GM23248 (cell line): ENCODE results near the gene IL36G. TPM values are rescaled to one million over a fixed set of nuclear protein-coding genes. Genes with fewer than 3 reads are reported as not detected.

Source experiments
- DNase-seq: peaks from one replicate; pipeline ENCODE4 v3.0.0-alpha.2; 2015
- H2AFZ ChIP-seq: fragments of 200-600 bp; sonication (generic); 2 replicates; pipeline ENCODE4 v1.6.1; 2016; ENCODE audit warnings: antibody characterized with exemption
- H3F3A ChIP-seq: fragments of 200-600 bp; sonication (generic); 2 replicates; pipeline ENCODE4 v1.6.1; 2016; ENCODE audit warnings: mild to moderate bottlenecking, antibody characterized with exemption, mixed run types; ENCODE audit not compliant: insufficient read depth
- H3K27ac ChIP-seq: fragments of 200-600 bp; sonication (generic); 2 replicates; pipeline ENCODE4 v1.5.1; 2016; ENCODE audit warnings: mild to moderate bottlenecking
- H3K27me3 ChIP-seq: fragments of 200-600 bp; sonication (generic); replicated peaks from 2 replicates; pipeline ENCODE4 v1.6.1; 2016; ENCODE audit warnings: mild to moderate bottlenecking; ENCODE audit not compliant: insufficient read depth
- H3K36me3 ChIP-seq: fragments of 200-600 bp; sonication (generic); 2 replicates; pipeline ENCODE4 v1.6.1; 2016; ENCODE audit warnings: low read depth, mild to moderate bottlenecking
- H3K4me1 ChIP-seq: fragments of 200-600 bp; sonication (generic); 2 replicates; pipeline ENCODE4 v1.6.1; 2016; ENCODE audit warnings: mild to moderate bottlenecking; ENCODE audit not compliant: insufficient read depth
- H3K4me2 ChIP-seq: fragments of 200-600 bp; sonication (generic); one replicate; pipeline ENCODE4 v1.6.1; 2016; ENCODE audit warnings: mild to moderate bottlenecking; ENCODE audit not compliant: unreplicated experiment
- H3K4me3 ChIP-seq: fragments of 200-600 bp; sonication (generic); 2 replicates; pipeline ENCODE4 v1.5.1; 2016; ENCODE audit warnings: mild to moderate bottlenecking
- H3K79me2 ChIP-seq: fragments of 200-600 bp; sonication (generic); 2 replicates; pipeline ENCODE4 v1.6.1; 2016; ENCODE audit warnings: mild to moderate bottlenecking; ENCODE audit not compliant: insufficient read depth
- H3K9ac ChIP-seq: fragments of 200-600 bp; sonication (generic); 2 replicates; pipeline ENCODE4 v1.6.1; 2016; ENCODE audit warnings: mild to moderate bottlenecking
- H3K9me2 ChIP-seq: fragments of 200-600 bp; sonication (generic); 2 replicates; pipeline ENCODE4 v1.6.1; 2016; ENCODE audit warnings: mixed run types, mild to moderate bottlenecking, moderate library complexity; ENCODE audit not compliant: insufficient read depth
- H3K9me3 ChIP-seq: fragments of 200-600 bp; sonication (generic); one replicate; pipeline ENCODE4 v1.6.1; 2017; ENCODE audit warnings: low read depth
- H4K20me1 ChIP-seq: fragments of 200-600 bp; sonication (generic); 2 replicates; pipeline ENCODE4 v1.6.0; 2016; ENCODE audit not compliant: insufficient read depth
- EZH2 ChIP-seq: fragments of 200-600 bp; sonication (generic); IDR thresholded peaks from 2 replicates; pipeline ENCODE4 v1.6.1; 2018; ENCODE audit warnings: antibody characterized with exemption, mild to moderate bottlenecking; ENCODE audit not compliant: insufficient read depth, poor library complexity, severe bottlenecking
- EZH2phosphoT487 ChIP-seq: fragments of 200-600 bp; sonication (generic); IDR thresholded peaks from 2 replicates; pipeline ENCODE4 v1.6.1; 2018; ENCODE audit warnings: antibody characterized with exemption, moderate library complexity, mild to moderate bottlenecking, low read depth; ENCODE audit not compliant: insufficient read depth
- WGBS, 2 experiments: methylation state at CpG; one replicate each; pipeline ENCODE4 v1.1.6; 2015 to 2017; ENCODE audit warnings: low lambda C conversion rate in 2 of 2, low coverage in 1 of 2; ENCODE audit errors: missing lambda C conversion rate in 2 of 2; 5-methylcytosine and 5-hydroxymethylcytosine counted together
- in situ Hi-C: fragments of 300-500 bp; cut with MboI; formaldehyde crosslinking; loops from 2 replicates; pipeline ENCODE4 v1.15.0; 2020
- polyA plus RNA-seq: library from polyadenylated mRNA; unstranded; fragments of >200 nt; fragmentation: Nextera tagmentation; extraction: Ambion mirVana; gene quantifications from 2 replicates; pipeline ENCODE4 v1.2.1, GENCODE V29; 2016
- small RNA-seq: library from RNA; depleted of rRNA; stranded (forward); fragments of <200 nt; gene quantifications from one replicate; pipeline ENCODE3, GENCODE V24; 2014; ENCODE audit warnings: low read depth, low replicate concordance
- total RNA-seq: library from RNA; depleted of rRNA; stranded (reverse); fragments of >200 nt; shearing (Covaris generic); gene quantifications from 2 replicates; pipeline ENCODE4 v1.2.3, GENCODE V29; 2014; rRNA removed

The IL36G gene
- total and polyA plus RNA-seq, 2 experiments from 2014 or later, result not detected

GRCh38 chr2:113032737-113033136, 54.9 kb downstream of the IL36G start:
- in situ Hi-C loops, result no loop called here
- Histone ChIP-seq H3K27me3 (peaks cover 61% of the 10 kb centered on the region), H3K9me2 (no peaks in the 10 kb centered on the region), H2AFZ (no peak overlapping the region), H3K9me3 (no peaks in the 10 kb centered on the region), H3K9ac (no peak overlapping the region), H3K4me1 (no peaks in the 10 kb centered on the region), H4K20me1 (no peaks in the 10 kb centered on the region), H3K4me3 (no peak overlapping the region), H3F3A (no peaks in the 10 kb centered on the region), H3K79me2 (no peaks in the 10 kb centered on the region), H3K27ac (no peak overlapping the region), H3K4me2 (no peak overlapping the region), H3K36me3 (no peaks in the 10 kb centered on the region)
- TF ChIP-seq EZH2phosphoT487, result no peak
- no peak for TF ChIP-seq EZH2
- 80 to 94% methylated on average over 1 of the region's 1 CpG for WGBS, 2 experiments
- DNase-seq, result no peak

- no peak overlapping the region for H3K4me3 ChIP-seq
- no peaks in the 10 kb centered on the region for H3F3A ChIP-seq
- H3K4me1 ChIP-seq, result no peaks in the 10 kb centered on the region
- DNase-seq, result no peak
- no peak for TF ChIP-seq EZH2
- no peak for TF ChIP-seq EZH2phosphoT487
- H3K27ac ChIP-seq, result no peak overlapping the region
- WGBS, 2 experiments, result 25 to 28% methylated on average over 3 of the region's 3 CpGs
- no peak overlapping the region for H2AFZ ChIP-seq
- H3K79me2 ChIP-seq, result no peaks in the 10 kb centered on the region
- H3K9ac ChIP-seq, result no peak overlapping the region
- no peaks in the 10 kb centered on the region for H3K9me2 ChIP-seq
- peaks cover 48% of the 10 kb centered on the region for H3K27me3 ChIP-seq
- no peaks in the 10 kb centered on the region for H3K36me3 ChIP-seq
- no peak overlapping the region for H3K4me2 ChIP-seq
- no peaks in the 10 kb centered on the region for H3K9me3 ChIP-seq
- H4K20me1 ChIP-seq, result no peaks in the 10 kb centered on the region
- in situ Hi-C loops, result no loop called here
Observed at GRCh38 chr2:113034016-113034415, 56.2 kb downstream of the IL36G start.

Small RNA genes within 50 kb of the gene (small RNA-seq; reads per million reads assigned to genes)
- not detected for gene HMGN2P23

Other genes starting within 250 kb of the IL36G start
- gene CKAP2L, start 213.4 kb upstream of the IL36G start, total RNA-seq, result 5.2 and 6.6 TPM in 2 replicates
- 9.0 and 10.9 TPM in 2 replicates for gene CKAP2L, start 213.4 kb upstream of the IL36G start, polyA plus RNA-seq
- gene IL1A, start 193.5 kb upstream of the IL36G start, total RNA-seq, result 0.54 TPM in 1 of 2 replicates, not detected in the other
- gene IL1A, start 193.5 kb upstream of the IL36G start, polyA plus RNA-seq, result 0.14 TPM in 1 of 2 replicates, not detected in the other
- 0.86 and 3.8 TPM in 2 replicates for gene IL1B, start 141.2 kb upstream of the IL36G start, total RNA-seq
- 1.1 and 2.2 TPM in 2 replicates for gene IL1B, start 141.2 kb upstream of the IL36G start, polyA plus RNA-seq
- gene IL37, start 66.8 kb upstream of the IL36G start, total RNA-seq, result not detected in 2 replicates
- not detected in 2 replicates for gene IL37, start 66.8 kb upstream of the IL36G start, polyA plus RNA-seq
- gene IL36A, start 27.5 kb downstream of the IL36G start, total RNA-seq, result not detected in 2 replicates
- not detected in 2 replicates for gene IL36A, start 27.5 kb downstream of the IL36G start, polyA plus RNA-seq
- gene IL36B, start 74.9 kb downstream of the IL36G start, total RNA-seq, result not detected in 2 replicates
- gene IL36B, start 74.9 kb downstream of the IL36G start, polyA plus RNA-seq, result not detected in 2 replicates
- gene IL36RN, start 81.2 kb downstream of the IL36G start, total RNA-seq, result not detected in 2 replicates
- not detected in 2 replicates for gene IL36RN, start 81.2 kb downstream of the IL36G start, polyA plus RNA-seq
- gene IL1F10, start 90.0 kb downstream of the IL36G start, total RNA-seq, result not detected in 2 replicates
- gene IL1F10, start 90.0 kb downstream of the IL36G start, polyA plus RNA-seq, result not detected in 2 replicates
- gene IL1RN, start 149.6 kb downstream of the IL36G start, total RNA-seq, result 2.4 TPM in 1 of 2 replicates, not detected in the other
- 0.14 TPM in 1 of 2 replicates, not detected in the other for gene IL1RN, start 149.6 kb downstream of the IL36G start, polyA plus RNA-seq
- 2.8 and 6.1 TPM in 2 replicates for gene PSD4, start 196.0 kb downstream of the IL36G start, total RNA-seq
- 0.63 and 1.1 TPM in 2 replicates for gene PSD4, start 196.0 kb downstream of the IL36G start, polyA plus RNA-seq